ENCODE results near the gene SH3RF3. TPM values are rescaled to one million over a fixed set of nuclear protein-coding genes. Genes with fewer than 3 reads are reported as not detected.

The SH3RF3 gene
- total RNA-seq, 1 donor from 2014 or later, result 6.6 TPM

DNA sequence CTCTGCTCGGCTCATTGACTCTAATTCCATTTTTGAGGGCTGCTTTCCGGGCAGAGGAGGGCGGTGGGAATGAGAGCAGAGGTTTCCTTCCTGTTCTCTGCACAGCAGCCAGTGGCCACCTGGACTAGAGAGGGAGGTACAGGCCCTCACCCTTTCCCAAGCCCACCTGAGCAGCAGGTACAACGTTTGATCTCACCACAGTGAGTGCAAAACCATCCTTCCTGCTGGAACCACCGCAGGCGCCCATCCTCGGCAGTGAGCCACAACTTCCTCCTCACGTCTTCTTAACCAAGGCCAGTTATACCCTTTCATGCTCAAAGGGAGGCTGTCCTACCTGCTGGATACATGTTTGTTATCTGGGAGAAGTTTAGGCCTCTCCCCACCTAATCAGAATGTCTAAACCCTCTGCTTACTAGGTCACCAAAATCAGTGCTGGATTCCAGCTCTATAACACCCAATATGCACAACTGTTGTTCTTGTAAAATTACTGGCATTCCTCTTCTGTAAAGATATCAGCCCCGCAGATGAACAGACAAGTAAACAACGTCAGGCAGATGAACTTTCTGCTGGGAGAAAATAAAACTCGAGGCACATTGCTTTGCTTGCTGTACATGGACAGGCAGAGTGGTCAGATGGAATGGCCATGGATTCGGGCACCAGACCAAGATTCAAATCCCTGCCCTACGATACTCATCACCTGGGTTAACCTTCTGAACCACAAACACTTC is 191.4 kb downstream of the SH3RF3 start:
- DNase-seq, result no peak
- no peak for ATAC-seq (ENCODE audit: poor library complexity)
- intact Hi-C loops (cut with DNase I), result no loop called here

DNA sequence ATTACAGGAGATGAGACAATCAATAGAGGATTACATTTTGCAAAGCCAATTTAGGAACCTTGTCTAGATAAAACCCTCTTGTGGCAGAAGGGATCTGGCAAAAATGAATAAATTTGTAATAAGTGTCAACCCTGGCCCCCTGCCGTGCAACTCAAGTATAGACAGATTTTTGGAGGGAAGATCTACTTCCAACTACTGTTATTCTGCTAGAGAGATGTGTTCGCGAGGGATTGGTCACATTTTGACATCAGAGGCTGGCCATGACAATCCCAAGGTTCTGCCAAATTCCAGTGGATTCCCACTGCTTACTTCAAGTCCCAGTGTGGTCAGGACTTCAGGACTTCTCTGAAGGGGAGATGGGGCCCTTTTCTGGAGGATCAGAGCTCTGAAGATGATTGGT is 192.6 kb downstream of the SH3RF3 start:
- intact Hi-C loops (cut with DNase I), result no loop called here
- ATAC-seq (ENCODE audit: poor library complexity) (no peak), DNase-seq (no peak)

DNA sequence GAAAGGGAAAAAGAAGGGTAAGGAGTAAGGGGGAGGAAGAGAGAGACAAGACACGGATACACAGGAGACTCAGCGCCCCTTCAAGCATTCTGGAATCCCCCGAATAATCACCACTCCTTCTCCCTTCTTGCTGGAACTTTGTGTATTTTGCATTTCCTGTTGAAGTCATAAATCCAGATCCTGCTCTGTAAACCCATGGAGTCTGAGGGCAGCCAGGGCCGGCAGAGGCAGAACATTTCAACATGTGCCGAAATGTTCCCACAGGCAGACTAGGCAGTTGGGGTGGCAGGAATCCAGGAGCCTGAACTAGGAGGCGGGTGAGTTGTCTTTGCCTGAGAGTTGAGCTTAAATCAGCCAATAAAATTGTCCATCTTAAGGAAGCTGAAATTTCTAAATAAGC is 193.1 kb downstream of the SH3RF3 start:
- intact Hi-C loops (cut with DNase I), result no loop called here
- ATAC-seq (ENCODE audit: poor library complexity) (peak; percentile 78), DNase-seq (peak; percentile 92)

DNA sequence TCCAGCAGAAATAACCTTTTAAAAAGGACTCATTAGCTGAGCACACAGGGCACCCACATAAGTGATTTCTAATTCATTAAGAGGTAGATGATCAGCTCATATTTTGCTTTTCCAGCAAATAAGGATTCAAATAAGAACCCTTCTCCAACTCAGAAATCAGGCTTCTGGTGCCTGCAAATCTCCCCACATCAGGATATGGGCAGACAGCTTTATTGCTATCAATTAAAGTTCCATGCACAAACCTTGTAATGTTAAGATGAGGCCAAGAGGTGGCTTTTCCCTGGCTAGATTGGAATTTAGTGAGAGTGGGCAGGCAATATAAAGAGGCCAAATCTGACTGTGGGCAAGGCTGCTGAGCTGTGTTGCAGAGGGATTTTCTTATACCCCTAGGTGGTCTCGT is 193.6 kb downstream of the SH3RF3 start:
- ATAC-seq (ENCODE audit: poor library complexity), result no peak
- intact Hi-C loops (cut with DNase I), result no loop called here
- no peak for DNase-seq

DNA sequence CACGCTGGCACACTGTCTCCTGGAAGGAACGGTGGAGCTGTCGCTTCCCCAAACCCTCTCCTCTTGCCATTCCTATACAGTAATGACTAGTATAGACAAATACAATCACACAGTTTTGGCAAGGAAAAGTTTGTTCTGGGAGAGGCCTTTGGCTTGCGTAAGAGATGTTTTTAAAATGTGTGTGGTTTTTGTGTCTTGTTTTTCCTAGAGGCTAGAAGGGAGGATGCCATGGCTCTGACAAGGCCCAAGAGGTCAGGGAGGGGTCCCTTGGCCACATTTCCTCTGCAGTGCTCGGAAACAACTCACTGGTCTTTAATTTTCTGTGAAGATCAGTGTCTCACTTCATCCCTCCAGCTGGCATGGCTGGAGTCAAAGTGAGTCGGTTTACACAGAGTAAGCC is 195.9 kb downstream of the SH3RF3 start:
- intact Hi-C loops (cut with DNase I), result no loop called here
- peak; percentile 83 for ATAC-seq (ENCODE audit: poor library complexity)
- DNase-seq, result peak; percentile 82

DNA sequence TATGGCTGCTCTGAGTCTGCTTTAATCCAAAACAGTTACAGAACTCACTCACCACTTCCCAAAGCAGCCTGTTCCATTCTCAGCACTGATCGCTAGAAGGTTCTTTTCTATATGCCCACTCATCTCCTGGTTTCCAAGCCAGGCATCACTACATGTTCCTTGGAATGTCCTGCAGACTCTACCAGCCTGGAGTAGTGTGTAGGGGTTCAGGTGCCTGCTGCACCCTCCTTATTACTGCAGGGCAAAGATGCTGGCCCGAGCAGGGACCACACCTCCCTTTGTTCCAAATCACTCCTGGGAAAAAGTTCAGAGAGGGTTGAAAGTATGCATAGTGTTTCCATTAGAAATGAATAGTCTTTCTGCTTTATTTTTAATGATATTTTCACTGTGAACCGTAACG is 196.6 kb downstream of the SH3RF3 start:
- ATAC-seq (ENCODE audit: poor library complexity), result no peak
- no peak for DNase-seq
- intact Hi-C loops (cut with DNase I), result no loop called here

DNA sequence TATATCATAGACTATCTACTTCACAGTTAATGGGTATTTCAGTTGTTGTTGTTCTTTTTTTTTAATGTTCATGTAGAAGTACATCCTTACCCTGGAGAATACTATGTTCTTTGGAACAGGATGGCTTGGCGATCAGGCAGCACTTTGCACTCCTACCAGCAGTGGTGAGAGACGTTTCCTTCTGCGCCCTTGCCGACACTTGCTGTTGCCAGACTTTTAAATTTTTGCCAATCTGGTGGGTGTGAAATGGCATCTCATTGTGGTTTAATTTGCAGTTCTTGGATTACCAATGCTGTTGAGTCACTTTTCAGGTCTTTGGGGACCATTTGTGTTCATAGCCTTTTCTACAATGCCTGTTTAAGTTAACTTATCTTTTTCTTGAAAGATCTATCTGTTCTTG is 197.3 kb downstream of the SH3RF3 start:
- intact Hi-C loops (cut with DNase I), result no loop called here
- ATAC-seq (ENCODE audit: poor library complexity) (no peak), DNase-seq (no peak)

DNA sequence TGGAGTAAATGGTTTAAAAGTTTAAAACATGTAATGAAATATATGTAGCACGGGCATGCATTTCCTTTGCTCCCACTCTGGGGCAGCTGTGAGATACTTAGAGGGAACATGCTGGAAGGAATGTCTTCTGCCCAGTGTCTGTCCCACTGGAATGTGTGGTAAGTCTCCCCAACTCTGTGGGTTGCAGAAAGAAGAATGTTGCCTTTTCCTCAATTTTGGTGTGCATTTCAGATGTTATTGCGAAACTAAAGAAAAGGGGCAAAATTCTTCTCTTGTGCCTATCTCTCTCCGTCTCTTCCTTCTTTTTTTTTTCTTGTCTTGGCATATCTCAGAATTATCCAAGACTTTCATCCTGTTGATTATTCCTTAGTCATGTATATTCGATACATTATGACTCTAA is 201.1 kb downstream of the SH3RF3 start:
- ATAC-seq (ENCODE audit: poor library complexity) (no peak), DNase-seq (no peak)
- intact Hi-C loops (cut with DNase I), result no loop called here

DNA sequence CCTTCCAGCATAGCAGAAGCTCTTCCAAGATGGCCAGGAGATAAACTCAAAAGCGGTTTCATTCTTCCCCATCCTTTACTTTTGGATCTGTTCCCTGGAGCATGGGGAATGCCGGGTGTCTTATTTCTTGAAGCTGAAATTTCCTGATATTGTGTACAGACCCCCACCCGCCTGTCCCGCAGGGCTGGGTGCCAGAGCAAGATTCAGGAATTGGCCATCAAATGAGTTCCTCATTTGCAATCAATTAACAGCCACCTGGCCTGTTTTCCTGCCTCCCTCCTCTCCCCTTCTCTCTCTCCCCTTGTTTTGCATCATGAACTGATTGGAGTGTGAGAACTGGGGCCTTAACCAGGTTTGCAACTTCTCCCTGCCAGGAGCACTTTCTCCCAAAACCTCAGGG is 202.1 kb downstream of the SH3RF3 start:
- intact Hi-C loops (cut with DNase I), result no loop called here
- no peak for ATAC-seq (ENCODE audit: poor library complexity)
- no peak for DNase-seq

DNA sequence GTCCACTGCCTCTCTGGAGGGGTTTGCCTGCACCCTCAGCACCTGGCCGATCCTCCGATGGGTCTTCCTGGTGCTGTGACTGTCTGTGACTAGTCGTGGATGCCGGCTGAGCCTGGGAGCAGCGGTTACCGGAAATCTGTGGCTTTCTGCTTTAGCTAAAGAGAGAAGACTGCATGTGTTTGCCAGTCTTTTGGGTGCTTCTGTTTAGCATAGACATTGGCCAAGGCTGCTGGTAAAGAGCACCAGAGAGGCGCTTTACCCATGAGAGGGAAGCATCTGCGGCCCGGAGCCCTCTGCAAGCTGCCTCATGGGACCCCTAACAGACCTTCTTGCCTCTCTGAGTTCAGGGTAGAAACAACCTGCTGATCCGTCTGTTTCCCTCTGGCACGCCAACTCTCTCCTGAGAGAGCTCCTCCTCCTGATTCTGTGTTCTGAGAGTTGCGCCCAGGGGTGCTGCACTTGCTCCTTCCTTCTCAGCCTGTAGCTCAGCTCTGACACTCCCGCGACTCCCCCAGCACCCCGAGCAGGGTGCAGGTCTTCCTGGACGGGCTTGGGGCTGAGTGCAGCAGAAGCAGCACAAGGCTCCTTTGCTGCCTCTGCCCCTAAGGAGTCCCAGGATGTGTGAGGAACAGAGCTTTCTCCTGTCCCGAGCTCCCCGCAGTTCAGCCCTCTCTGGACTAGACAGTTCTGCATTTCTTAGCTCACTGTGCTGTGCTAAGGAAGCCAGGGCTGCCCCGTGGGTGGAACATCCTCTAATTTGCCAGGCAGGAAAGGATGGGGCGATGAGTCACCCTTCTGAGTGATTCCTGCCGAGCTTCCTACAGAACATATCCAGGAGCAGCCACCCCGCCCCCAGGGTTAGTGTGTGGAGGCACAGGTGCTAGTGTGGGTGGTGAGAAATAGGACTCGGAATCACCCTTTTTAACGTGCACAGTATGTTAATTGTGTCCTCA is 203.2 kb downstream of the SH3RF3 start:
- intact Hi-C loops (cut with DNase I), result no loop called here
- ATAC-seq (ENCODE audit: poor library complexity) (peak; percentile 81), DNase-seq (peak; percentile 85)

DNA sequence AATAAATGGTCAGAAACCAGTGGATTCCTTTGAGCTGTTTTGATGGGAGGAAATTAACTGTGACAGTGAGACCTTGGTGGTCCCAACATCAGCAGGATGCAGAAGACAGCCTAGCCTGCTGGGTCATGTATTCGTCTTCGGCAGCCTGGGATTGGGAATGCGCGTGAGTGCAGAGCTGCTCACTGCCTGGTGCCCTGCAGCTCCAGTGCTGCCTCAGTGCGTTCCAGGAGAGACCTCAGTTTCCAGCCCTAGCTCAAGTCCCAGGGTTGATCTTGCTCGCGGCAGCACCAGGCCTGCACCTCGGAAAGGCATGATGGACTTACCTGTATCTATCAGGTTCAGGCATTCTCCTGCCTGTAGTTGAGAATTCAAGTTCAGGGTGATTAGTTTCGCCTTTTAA is 203.9 kb downstream of the SH3RF3 start:
- intact Hi-C loops (cut with DNase I), result no loop called here
- ATAC-seq (ENCODE audit: poor library complexity), result no peak
- DNase-seq, result no peak

DNA sequence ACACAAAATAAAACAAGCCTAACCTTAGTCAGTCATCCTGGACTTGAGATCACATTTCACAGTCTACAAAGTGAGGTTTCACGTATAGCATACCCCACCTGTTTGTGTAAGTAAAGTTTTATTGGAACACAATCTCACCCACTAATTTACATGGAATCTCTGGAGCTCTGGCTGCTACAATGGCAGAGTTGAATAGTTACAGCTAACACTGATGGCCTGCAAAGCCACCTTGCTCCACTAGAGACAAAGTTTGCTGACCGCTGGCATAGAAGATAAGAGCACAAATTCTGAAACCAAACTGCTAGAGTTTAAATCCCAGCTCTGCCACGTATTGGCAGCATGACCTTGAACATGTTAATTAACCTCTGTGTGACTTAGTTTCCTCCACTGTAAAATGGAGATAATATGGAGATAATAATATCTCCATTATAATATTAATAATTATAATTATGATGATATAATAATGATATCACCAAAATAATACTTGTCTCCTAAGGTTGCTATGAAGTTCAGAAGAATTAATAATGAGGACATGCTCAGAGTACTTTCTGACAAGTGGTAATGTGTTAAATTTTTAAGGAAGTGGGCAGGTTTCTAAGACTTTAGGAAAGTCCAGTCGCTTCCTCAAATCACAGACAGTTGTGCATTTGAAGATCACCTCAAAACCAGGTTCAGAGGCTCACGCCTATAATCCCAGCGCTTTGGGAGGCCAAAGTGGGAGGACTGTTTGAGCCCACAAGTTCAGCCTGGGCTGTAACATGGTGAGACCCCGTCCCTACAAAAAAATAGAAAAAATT is 204.6 kb downstream of the SH3RF3 start:
- ATAC-seq (ENCODE audit: poor library complexity), result no peak
- no peak for DNase-seq
- intact Hi-C loops (cut with DNase I), result no loop called here

DNA sequence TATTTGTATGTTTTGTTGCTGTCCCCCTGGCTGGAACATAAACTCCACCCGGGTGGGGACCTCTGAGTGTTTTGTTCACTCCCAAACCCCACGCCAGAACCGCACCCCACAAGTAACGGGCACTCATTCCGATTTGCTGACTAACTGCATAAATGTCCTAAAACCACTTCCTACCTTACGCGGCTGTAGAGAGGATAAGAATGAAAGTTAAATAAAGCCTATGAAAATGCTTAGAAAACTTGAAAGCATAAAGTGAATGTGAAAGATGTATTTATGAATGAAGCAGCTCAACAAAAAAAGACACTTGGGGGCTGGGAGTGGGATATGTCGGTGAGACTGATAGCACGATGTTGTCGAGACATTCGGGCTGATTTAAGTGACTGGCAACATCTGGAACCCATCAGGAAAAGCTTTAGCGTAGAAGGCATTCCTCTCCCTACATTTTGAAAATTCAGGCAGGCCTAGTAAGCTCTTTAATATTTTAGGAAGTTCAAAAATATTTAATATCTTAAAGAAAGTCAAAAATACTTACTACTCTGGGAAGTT is 206.7 kb downstream of the SH3RF3 start:
- no peak for DNase-seq
- intact Hi-C loops (cut with DNase I), result no loop called here
- ATAC-seq (ENCODE audit: poor library complexity), result no peak

DNA sequence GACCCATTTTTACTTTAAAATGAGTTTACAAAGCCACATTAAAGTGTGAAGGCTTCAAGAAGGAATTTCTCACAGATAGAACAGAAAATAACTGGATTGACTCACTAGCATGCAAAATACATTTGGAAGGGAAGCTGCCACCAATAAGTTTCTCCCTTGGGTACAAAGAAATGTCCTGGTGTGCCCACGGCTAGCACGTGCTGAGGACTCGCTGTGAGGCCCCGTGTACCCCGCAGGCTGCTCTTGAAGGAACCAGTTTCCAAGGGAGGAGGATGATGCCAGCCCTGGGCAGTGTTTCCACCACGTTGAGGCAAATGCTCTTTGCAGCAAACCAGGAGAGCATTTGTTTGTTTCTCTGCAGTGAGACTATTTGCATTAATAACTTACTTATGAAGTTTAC is 207.3 kb downstream of the SH3RF3 start:
- ATAC-seq (ENCODE audit: poor library complexity) (no peak), DNase-seq (no peak)
- intact Hi-C loops (cut with DNase I), result no loop called here

DNA sequence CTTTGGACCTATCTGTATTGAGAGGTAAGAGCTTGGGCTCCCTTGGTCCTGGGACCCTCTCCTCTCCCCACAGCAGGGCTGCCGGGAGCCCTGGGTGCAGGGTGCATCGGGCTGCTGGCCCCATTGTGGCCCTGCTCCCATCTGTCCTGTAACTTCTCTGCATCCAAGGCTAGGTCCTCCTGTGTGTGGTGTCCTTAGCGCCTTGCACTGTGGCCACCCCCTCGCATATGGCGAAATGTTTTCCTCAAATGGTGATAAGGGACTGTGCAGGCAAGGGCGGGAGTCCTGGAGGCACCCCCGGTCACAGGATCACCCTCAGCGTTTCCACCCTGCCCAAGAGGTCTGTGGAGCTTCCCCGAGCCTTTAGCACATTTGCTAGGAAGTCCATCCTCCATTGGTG is 208.2 kb downstream of the SH3RF3 start:
- intact Hi-C loops (cut with DNase I), result no loop called here
- DNase-seq (no peak), ATAC-seq (ENCODE audit: poor library complexity) (no peak)

DNA sequence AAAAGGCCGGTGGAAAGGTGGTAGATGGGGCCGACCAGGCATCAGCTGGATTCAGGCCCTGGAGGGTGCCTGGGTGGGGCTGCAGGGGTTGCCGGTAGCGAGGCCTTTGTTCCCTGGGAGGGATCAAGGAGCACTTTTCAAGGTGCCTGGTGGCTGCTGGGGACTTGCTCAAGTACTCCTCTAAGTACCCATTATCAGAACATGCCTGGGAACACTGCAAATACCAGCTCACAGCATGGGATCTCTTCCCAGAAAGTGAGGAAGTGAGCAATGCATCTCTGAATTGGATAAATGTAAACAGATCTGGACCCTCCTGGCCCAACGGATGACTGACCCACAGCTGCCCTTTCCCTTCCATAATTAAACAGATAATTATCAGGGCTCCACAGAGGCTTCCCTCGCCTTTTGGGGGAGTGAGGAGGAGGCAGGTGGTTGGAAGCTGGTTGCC is 210.5 kb downstream of the SH3RF3 start:
- intact Hi-C loops (cut with DNase I), result no loop called here
- no peak for ATAC-seq (ENCODE audit: poor library complexity)
- DNase-seq, result no peak

DNA sequence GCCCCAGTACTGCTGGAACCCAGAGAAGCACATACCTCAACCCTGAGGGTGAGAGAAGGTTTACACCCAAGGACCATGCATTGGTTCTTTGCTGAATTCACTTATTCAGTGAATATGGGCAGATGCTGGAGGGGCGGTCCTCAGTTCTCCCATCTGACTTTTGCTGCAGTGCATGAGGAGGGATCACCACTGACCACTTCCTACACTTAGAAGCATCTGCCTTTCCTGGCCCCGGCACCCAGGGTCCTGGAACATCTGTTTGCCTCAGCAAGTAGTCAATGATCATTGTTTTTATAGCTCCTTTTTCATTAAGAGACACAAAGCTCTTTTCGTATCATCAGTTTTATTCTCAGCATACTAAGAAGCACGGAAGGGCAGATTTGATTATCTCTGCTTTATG is 211.4 kb downstream of the SH3RF3 start:
- no peak for ATAC-seq (ENCODE audit: poor library complexity)
- no peak for DNase-seq
- intact Hi-C loops (cut with DNase I), result no loop called here

DNA sequence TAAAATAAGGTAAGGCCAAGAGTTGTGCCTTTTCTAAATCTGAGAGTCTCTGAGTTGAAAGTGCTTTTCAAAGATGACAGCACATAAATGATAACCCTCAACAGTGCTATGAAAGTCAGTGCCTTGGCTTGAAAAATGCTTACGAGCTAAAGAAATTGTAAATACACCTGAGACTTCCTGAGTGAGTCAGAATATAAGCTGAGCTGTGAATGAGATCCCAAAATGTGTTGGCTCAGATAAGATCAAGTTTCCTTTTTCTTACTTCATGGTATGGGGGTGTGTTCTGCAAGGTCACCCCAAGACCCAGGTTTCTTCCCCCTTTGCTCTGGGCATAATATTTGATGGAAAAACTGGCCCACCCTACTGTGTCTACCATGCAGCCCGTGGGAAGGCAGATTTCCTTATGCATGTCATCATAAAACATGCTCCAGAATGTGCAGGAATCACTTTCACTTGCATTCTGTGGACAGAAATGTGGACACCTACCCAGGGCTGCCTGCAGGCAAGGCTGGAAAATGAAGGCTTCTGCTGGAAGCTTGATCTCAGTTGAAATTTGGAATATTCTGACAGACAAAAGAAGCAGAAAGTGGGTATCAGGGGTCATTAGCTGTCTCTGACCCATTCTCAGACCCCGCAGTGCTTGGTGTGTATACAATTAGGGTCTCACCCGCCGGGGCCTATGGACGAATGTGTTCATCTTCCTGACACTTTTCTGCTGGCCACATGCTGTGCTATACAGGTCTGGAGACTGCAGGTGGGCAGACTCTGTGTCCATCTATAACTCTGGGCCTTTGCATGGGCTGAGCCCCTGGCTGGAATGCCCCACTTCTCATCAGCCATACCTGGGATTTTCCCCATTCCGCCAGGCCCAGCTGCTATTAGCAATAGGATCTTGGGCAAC is 212.6 kb downstream of the SH3RF3 start:
- intact Hi-C loops (cut with DNase I), result no loop called here
- no peak for ATAC-seq (ENCODE audit: poor library complexity)
- no peak for DNase-seq

All from Right ventricle myocardium superior (tissue), 1 donor.